ENCODE results near the gene NUP214. TPM values are rescaled to one million over a fixed set of nuclear protein-coding genes. Genes with fewer than 3 reads are reported as not detected.
A peak's percentile ranks its signal among the peaks of the same experiment; 100 is the strongest.

Gene NUP214
- total RNA-seq, 6 experiments from 2014 or later, result 34.2 to 43.7 (median 39.3) TPM

DNA sequence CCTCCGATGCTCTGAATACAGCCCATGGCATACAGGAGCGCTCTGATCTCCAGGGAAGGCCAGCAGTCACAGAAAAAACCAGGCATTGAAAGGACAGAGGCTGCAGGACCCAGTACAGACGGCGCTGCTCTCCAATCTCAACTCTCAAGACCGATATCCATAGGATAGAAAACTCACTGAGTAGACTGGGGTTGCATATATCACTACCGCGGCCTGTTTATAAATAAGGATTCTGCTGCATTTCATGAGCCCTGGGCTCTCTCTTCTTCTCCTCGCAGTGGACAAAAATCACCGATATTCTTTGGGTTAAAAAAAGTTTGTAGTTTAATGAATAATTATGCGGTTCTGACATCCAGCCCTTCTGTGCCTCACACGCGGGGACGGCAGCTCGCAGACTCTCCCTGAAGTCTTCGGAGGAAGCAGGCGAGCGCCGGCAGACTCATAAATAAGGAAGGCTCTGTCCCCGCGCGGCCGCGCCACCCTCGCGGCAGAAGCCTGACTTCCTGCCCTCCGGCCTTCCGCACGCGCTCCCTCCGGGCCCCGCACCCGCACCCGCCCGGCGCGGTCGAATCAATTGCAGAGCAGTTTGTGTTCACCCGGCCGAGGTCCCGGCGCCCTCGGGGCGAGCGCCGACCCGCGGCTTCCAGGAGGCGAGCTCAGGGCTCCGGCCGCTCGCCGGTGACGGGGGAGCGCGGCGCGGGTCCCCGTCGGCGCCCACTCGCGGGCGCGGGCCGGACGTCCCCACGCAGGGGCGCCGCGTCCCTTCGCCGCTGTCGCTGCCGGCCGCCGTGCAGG, 150.9 kb downstream of the NUP214 start, which contains the start of gene FAM78A:
Gene FAM78A, minus strand, starts transcription at position 417 of the 795 bp plus-strand sequence. Its CDS starts 331 bp downstream, at position 86.
- no peaks in the 10 kb centered on the region for H3K9me3 Mint-ChIP-seq
- 0 out of 2 replicates have a peak, but pooled peaks cover 4% of the 10 kb centered on the region for H3K36me3 Mint-ChIP-seq (ENCODE audit: low read depth)
- no peak within 1 kb of the TSS; the same call in 1 of the 2 replicates for H3K4me3 Mint-ChIP-seq
- peaks cover 24% of the 10 kb centered on the region for H3K27me3 Mint-ChIP-seq (ENCODE audit: insufficient read depth)
- TF ChIP-seq, protein P1, sequence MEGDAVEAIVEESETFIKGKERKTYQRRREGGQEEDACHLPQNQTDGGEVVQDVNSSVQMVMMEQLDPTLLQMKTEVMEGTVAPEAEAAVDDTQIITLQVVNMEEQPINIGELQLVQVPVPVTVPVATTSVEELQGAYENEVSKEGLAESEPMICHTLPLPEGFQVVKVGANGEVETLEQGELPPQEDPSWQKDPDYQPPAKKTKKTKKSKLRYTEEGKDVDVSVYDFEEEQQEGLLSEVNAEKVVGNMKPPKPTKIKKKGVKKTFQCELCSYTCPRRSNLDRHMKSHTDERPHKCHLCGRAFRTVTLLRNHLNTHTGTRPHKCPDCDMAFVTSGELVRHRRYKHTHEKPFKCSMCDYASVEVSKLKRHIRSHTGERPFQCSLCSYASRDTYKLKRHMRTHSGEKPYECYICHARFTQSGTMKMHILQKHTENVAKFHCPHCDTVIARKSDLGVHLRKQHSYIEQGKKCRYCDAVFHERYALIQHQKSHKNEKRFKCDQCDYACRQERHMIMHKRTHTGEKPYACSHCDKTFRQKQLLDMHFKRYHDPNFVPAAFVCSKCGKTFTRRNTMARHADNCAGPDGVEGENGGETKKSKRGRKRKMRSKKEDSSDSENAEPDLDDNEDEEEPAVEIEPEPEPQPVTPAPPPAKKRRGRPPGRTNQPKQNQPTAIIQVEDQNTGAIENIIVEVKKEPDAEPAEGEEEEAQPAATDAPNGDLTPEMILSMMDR (IDR thresholded peaks at IDR 0.05), result no peak
- no peak for DNase-seq
- no peaks in the 10 kb centered on the region for H3K4me1 Mint-ChIP-seq (ENCODE audit: low read depth)
- no peak within 1 kb of the TSS for H3K27ac Mint-ChIP-seq

DNA sequence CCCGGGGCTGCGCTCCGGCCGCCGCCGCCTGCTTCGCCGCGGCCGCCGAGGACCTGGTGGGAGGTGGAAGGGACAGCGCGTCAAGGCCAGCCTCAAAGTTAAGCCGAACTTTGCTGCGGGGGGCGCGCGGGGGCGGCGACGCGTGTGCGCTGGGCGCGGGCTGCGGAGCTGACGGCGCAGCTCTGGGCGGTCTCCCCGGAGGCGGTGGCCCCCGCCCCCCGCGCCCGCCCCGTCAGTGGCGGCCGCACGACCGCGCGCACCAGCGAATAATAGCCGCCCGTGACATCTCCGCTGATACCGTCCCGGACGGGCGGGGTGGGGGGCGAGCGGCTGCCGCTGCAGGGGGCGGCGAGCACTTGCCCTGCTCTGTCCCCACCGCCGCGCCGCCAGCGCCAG, 151.5 kb downstream of the NUP214 start:
- Mint-ChIP-seq H3K27me3 (ENCODE audit: insufficient read depth) (peaks cover 26% of the 10 kb centered on the region), H3K27ac (no peak overlapping the region), H3K4me3 (no peak overlapping the region), H3K36me3 (ENCODE audit: low read depth) (0 out of 2 replicates have a peak, but pooled peaks cover 4% of the 10 kb centered on the region), H3K4me1 (ENCODE audit: low read depth) (no peaks in the 10 kb centered on the region), H3K9me3 (no peaks in the 10 kb centered on the region)
- no peak for DNase-seq
- TF ChIP-seq, protein P1 (IDR thresholded peaks at IDR 0.05), result no peak

DNA sequence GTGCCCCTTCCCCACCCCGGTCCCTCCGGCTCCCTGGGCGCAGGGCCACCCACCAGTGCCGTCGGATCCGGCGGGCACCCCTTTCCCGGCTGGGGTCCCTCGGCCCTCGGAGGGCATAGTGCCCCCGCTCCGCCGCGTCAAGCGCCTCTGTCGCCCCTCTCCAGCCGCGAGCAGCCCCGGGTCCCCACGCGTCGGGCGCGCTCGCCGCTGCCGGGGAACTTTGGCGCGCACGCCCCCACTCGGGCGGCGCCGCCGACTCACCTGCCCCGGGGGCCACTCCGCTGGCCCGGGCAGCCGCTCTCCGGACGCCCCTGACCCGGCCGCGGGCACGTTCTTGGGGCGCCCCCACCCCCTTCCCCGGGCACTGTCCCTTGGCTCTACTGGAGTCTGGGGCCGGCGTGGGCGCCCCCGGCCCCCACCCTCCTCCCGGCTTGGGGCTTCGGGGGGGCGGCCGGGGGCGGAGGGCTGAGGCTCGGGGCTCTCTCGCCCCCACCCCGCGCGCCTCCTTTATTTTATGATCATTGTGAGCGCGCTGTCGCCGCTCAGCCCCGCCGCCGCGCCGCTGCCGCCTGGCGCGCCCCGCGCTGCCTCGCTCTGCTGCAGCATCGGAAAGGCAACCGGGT, 152.0 kb downstream of the NUP214 start:
- H3K4me3 Mint-ChIP-seq, result no peak overlapping the region
- TF ChIP-seq, protein P1 (IDR thresholded peaks at IDR 0.05), result peak; percentile 8; the same call in 1 of the 2 replicates
- H3K27ac Mint-ChIP-seq, result no peak overlapping the region
- H3K4me1 Mint-ChIP-seq (ENCODE audit: low read depth), result no peaks in the 10 kb centered on the region
- H3K9me3 Mint-ChIP-seq, result no peaks in the 10 kb centered on the region
- no peak for DNase-seq
- H3K36me3 Mint-ChIP-seq (ENCODE audit: low read depth), result 0 out of 2 replicates have a peak, but pooled peaks cover 4% of the 10 kb centered on the region
- H3K27me3 Mint-ChIP-seq (ENCODE audit: insufficient read depth), result peaks cover 30% of the 10 kb centered on the region

DNA sequence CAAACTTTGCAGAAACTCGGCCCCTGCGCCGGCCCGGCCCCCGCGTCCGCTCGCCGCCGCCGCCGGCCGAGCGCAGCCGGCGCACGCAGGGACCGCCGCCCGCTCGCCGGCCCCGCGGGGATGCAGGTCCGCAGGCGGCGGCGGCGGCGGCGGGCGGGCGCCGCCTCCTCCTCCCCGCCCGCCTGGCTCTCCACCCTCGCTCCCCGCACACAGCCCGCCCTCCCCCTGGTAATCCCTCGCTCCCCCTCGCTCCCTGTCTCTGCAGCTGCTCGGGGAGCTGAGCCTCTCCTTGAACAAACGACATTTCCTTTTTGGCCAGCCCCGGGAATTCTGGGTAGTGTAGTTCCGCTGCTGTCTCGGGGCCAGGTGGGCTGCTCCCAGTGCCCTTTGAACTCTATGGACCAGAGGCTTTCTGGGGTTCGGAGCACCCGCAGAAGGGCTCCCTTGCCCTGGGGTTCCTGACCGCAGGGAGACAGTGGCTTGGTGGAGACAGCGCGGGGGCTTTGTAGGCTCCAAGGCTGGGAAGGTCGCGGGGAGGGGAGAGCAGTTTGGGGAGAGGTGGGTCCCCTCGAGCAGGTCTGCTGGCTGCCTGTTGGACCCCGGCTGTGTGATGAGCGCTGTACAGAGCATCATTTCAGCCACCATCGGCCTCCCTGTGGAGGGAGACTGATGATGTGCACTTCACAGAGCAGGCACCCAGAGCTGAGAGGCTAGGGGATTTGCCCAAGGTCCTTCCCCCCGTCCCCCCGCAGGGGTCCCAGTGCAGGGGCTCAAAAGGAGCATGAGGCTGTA, 152.7 kb downstream of the NUP214 start:
- Mint-ChIP-seq H3K36me3 (ENCODE audit: low read depth) (0 out of 2 replicates have a peak, but pooled peaks cover 4% of the 10 kb centered on the region), H3K4me3 (peak overlapping the region; percentile 73), H3K4me1 (ENCODE audit: low read depth) (no peaks in the 10 kb centered on the region), H3K27me3 (ENCODE audit: insufficient read depth) (peaks cover 30% of the 10 kb centered on the region), H3K27ac (no peak overlapping the region), H3K9me3 (no peaks in the 10 kb centered on the region)
- DNase-seq, result peak; percentile 57
- TF ChIP-seq, protein P1 (IDR thresholded peaks at IDR 0.05), result no peak

DNA sequence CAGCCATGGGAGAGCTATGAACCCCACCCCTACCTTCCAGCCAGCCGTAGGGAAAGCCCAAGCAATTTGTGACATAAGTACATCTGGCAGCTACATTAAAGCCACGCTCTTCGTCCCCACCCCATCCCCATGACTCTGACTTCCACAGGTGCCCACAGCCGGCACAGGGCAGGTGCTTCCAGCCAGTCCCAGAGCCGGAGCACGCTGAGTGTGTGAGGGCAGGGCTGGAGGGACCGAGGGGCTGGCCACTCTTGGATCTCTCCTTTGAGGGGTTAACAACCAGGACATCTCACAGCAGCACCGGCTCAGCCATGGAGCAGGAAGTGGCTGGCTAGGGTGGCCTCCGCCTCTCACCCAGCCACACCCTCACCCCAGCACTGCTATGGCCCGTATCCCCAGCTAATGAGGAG, 153.3 kb downstream of the NUP214 start:
- Mint-ChIP-seq H3K4me3 (no peak overlapping the region), H3K4me1 (ENCODE audit: low read depth) (no peaks in the 10 kb centered on the region), H3K27me3 (ENCODE audit: insufficient read depth) (peaks cover 36% of the 10 kb centered on the region), H3K27ac (no peak overlapping the region), H3K36me3 (ENCODE audit: low read depth) (0 out of 2 replicates have a peak, but pooled peaks cover 4% of the 10 kb centered on the region), H3K9me3 (no peaks in the 10 kb centered on the region)
- TF ChIP-seq, protein P1 (IDR thresholded peaks at IDR 0.05), result no peak
- no peak for DNase-seq

Measured in HFFc6 (cell line).